ENCODE data around the gene PAGR1. TPM values are rescaled to one million over a fixed set of nuclear protein-coding genes. Genes with fewer than 3 reads are reported as not detected.
"Not testable (repeated sequence)": the region's sequence is repeated elsewhere in the genome, so short reads cannot be mapped to it uniquely, and the experiment has no call there.

The PAGR1 gene
- total RNA-seq (2012; rRNA removed), result 18.6 and 19.8 TPM in 2 replicates

GRCh38 chr16:29815793-29816693 is at the start of gene PAGR1:
PAGR1 (plus strand) TSS chr16:29816152; CDS start chr16:29816526, 374 bp downstream.
- no peaks in the 10 kb centered on the region for H3K27me3 ChIP-seq (ENCODE audit: control insufficient read depth, insufficient read depth, low read length)
- no peaks in the 10 kb centered on the region for H3K9me3 ChIP-seq (replicated peaks; ENCODE audit: low read length)
- H3K36me3 ChIP-seq (ENCODE audit: insufficient read depth, low read length), result peaks cover 4% of the 10 kb centered on the region
- H3K4me1 ChIP-seq (ENCODE audit: control insufficient read depth, insufficient read depth, low read length), result peaks cover 41% of the 10 kb centered on the region
- peak within 1 kb of the TSS; percentile 78 for H3K9ac ChIP-seq (ENCODE audit: low read depth, low read length)
- peak within 1 kb of the TSS; percentile 88 for H3K4me3 ChIP-seq (ENCODE audit: low read length)
- peak within 1 kb of the TSS; percentile 87 for H3K4me2 ChIP-seq (ENCODE audit: low read length)

- Histone ChIP-seq H3K36me3 (ENCODE audit: insufficient read depth, low read length) (no peaks in the 10 kb centered on the region), H3K4me1 (ENCODE audit: control insufficient read depth, insufficient read depth, low read length) (no peaks in the 10 kb centered on the region), H3K4me3 (ENCODE audit: low read length) (no peak overlapping the region), H3K4me2 (ENCODE audit: low read length) (no peak overlapping the region), H3K9me3 (replicated peaks; ENCODE audit: low read length) (no peaks in the 10 kb centered on the region), H3K27me3 (ENCODE audit: control insufficient read depth, insufficient read depth, low read length) (peaks cover 26% of the 10 kb centered on the region), H3K9ac (ENCODE audit: low read depth, low read length) (no peak overlapping the region)
Observed at GRCh38 chr16:29766571-29766970, 49.4 kb upstream of the PAGR1 start.

GRCh38 chr16:29767062-29767461 is 48.9 kb upstream of the PAGR1 start:
- Histone ChIP-seq H3K4me3 (ENCODE audit: low read length) (no peak overlapping the region), H3K4me2 (ENCODE audit: low read length) (no peak overlapping the region), H3K9ac (ENCODE audit: low read depth, low read length) (no peak overlapping the region), H3K36me3 (ENCODE audit: insufficient read depth, low read length) (no peaks in the 10 kb centered on the region), H3K4me1 (ENCODE audit: control insufficient read depth, insufficient read depth, low read length) (no peaks in the 10 kb centered on the region), H3K27me3 (ENCODE audit: control insufficient read depth, insufficient read depth, low read length) (peaks cover 26% of the 10 kb centered on the region), H3K9me3 (replicated peaks; ENCODE audit: low read length) (no peaks in the 10 kb centered on the region)

- Histone ChIP-seq H3K4me3 (ENCODE audit: low read length) (no peak overlapping the region), H3K4me2 (ENCODE audit: low read length) (no peak overlapping the region), H3K27me3 (ENCODE audit: control insufficient read depth, insufficient read depth, low read length) (peaks cover 9% of the 10 kb centered on the region), H3K9me3 (replicated peaks; ENCODE audit: low read length) (no peaks in the 10 kb centered on the region), H3K4me1 (ENCODE audit: control insufficient read depth, insufficient read depth, low read length) (no peaks in the 10 kb centered on the region), H3K9ac (ENCODE audit: low read depth, low read length) (no peak overlapping the region), H3K36me3 (ENCODE audit: insufficient read depth, low read length) (no peaks in the 10 kb centered on the region)
Observed at GRCh38 chr16:29769507-29769906, 46.4 kb upstream of the PAGR1 start.

GRCh38 chr16:29770250-29770929 is 45.6 kb upstream of the PAGR1 start:
- Histone ChIP-seq H3K9ac (ENCODE audit: low read depth, low read length) (no peak overlapping the region), H3K4me1 (ENCODE audit: control insufficient read depth, insufficient read depth, low read length) (no peaks in the 10 kb centered on the region), H3K27me3 (ENCODE audit: control insufficient read depth, insufficient read depth, low read length) (peaks cover 7% of the 10 kb centered on the region), H3K36me3 (ENCODE audit: insufficient read depth, low read length) (no peaks in the 10 kb centered on the region), H3K4me3 (ENCODE audit: low read length) (no peak overlapping the region), H3K9me3 (replicated peaks; ENCODE audit: low read length) (no peaks in the 10 kb centered on the region), H3K4me2 (ENCODE audit: low read length) (no peak overlapping the region)

- not testable (repeated sequence) for H3K27me3 ChIP-seq (ENCODE audit: control insufficient read depth, insufficient read depth, low read length); H3K9ac ChIP-seq (ENCODE audit: low read depth, low read length); H3K36me3 ChIP-seq (ENCODE audit: insufficient read depth, low read length); H3K4me1 ChIP-seq (ENCODE audit: control insufficient read depth, insufficient read depth, low read length); H3K9me3 ChIP-seq (replicated peaks; ENCODE audit: low read length); H3K4me2 ChIP-seq (ENCODE audit: low read length); H3K4me3 ChIP-seq (ENCODE audit: low read length)
Observed at GRCh38 chr16:29772330-29772729, 43.6 kb upstream of the PAGR1 start.

- Histone ChIP-seq H3K4me1 (ENCODE audit: control insufficient read depth, insufficient read depth, low read length) (no peaks in the 10 kb centered on the region), H3K4me2 (ENCODE audit: low read length) (no peak overlapping the region), H3K27me3 (ENCODE audit: control insufficient read depth, insufficient read depth, low read length) (peaks cover 21% of the 10 kb centered on the region), H3K9ac (ENCODE audit: low read depth, low read length) (no peak overlapping the region), H3K4me3 (ENCODE audit: low read length) (no peak overlapping the region), H3K9me3 (replicated peaks; ENCODE audit: low read length) (no peaks in the 10 kb centered on the region), H3K36me3 (ENCODE audit: insufficient read depth, low read length) (no peaks in the 10 kb centered on the region)
Observed at GRCh38 chr16:29774730-29775129, 41.2 kb upstream of the PAGR1 start.

- no peaks in the 10 kb centered on the region for H3K9me3 ChIP-seq (replicated peaks; ENCODE audit: low read length)
- H3K4me3 ChIP-seq (ENCODE audit: low read length), result no peak overlapping the region
- peaks cover 32% of the 10 kb centered on the region for H3K27me3 ChIP-seq (ENCODE audit: control insufficient read depth, insufficient read depth, low read length)
- no peaks in the 10 kb centered on the region for H3K4me1 ChIP-seq (ENCODE audit: control insufficient read depth, insufficient read depth, low read length)
- no peaks in the 10 kb centered on the region for H3K36me3 ChIP-seq (ENCODE audit: insufficient read depth, low read length)
- H3K4me2 ChIP-seq (ENCODE audit: low read length), result no peak overlapping the region
- H3K9ac ChIP-seq (ENCODE audit: low read depth, low read length), result no peak overlapping the region
Observed at GRCh38 chr16:29775742-29776408, 40.1 kb upstream of the PAGR1 start.

GRCh38 chr16:29777576-29778350 is 38.2 kb upstream of the PAGR1 start, which contains the start of gene ZG16:
ZG16 (plus strand) TSS chr16:29778256; CDS start chr16:29779267, 1,011 bp downstream.
- H3K4me3 ChIP-seq (ENCODE audit: low read length), result no peak within 1 kb of the TSS
- H3K4me2 ChIP-seq (ENCODE audit: low read length), result no peak within 1 kb of the TSS
- no peaks in the 10 kb centered on the region for H3K9me3 ChIP-seq (replicated peaks; ENCODE audit: low read length)
- no peaks in the 10 kb centered on the region for H3K36me3 ChIP-seq (ENCODE audit: insufficient read depth, low read length)
- no peak within 1 kb of the TSS for H3K9ac ChIP-seq (ENCODE audit: low read depth, low read length)
- H3K4me1 ChIP-seq (ENCODE audit: control insufficient read depth, insufficient read depth, low read length), result no peaks in the 10 kb centered on the region
- H3K27me3 ChIP-seq (ENCODE audit: control insufficient read depth, insufficient read depth, low read length), result peaks cover 45% of the 10 kb centered on the region

GRCh38 chr16:29779474-29779873 is 36.5 kb upstream of the PAGR1 start:
- Histone ChIP-seq H3K9me3 (replicated peaks; ENCODE audit: low read length) (no peaks in the 10 kb centered on the region), H3K4me2 (ENCODE audit: low read length) (no peak overlapping the region), H3K4me3 (ENCODE audit: low read length) (no peak overlapping the region), H3K4me1 (ENCODE audit: control insufficient read depth, insufficient read depth, low read length) (no peaks in the 10 kb centered on the region), H3K27me3 (ENCODE audit: control insufficient read depth, insufficient read depth, low read length) (peaks cover 45% of the 10 kb centered on the region), H3K9ac (ENCODE audit: low read depth, low read length) (no peak overlapping the region), H3K36me3 (ENCODE audit: insufficient read depth, low read length) (no peaks in the 10 kb centered on the region)
